Spleen (tissue), 7 donors: ENCODE results near the gene TSHZ2.

Experiments
- CTCF ChIP-seq, 11 experiments: fragments of 200-600 bp in 7 of 11; fragments of 450-650 bp in 4 of 11; sonication (generic) in 4 of 11; IDR thresholded peaks in 8 of 11; conservative IDR thresholded peaks in 3 of 11; 1 replicate in 7 of 11; 2 replicates in 4 of 11; pipeline versions ENCODE4 v1.4.0 to v1.8.0; 2016 to 2021; ENCODE audit warnings: antibody characterized with exemption in 11 of 11, inconsistent platforms in 4 of 11, mild to moderate bottlenecking in 1 of 11
- POLR2A ChIP-seq, 3 donors: fragments of 450-650 bp; IDR thresholded peaks; one replicate each; pipeline ENCODE4 v1.5.1; 2017; ENCODE audit warnings: antibody characterized with exemption in 3 of 3, mild to moderate bottlenecking in 1 of 3
- POLR2AphosphoS5 ChIP-seq, 3 donors: sonication (generic); formaldehyde crosslinking; IDR thresholded peaks; one replicate each; pipeline ENCODE4 v1.5.1; 2017; ENCODE audit warnings: antibody characterized with exemption in 3 of 3
- donor health status: DM: no; HTN: no; CAD: no; lungs with moderate emphysema.
- donor health status: DM: no; HTN: no; CAD: no.
- donor health status: DM: no; HTN: no; CAD: no.

GRCh38 chr20:53419693-53420460 lies 447.7 kb downstream of the TSHZ2 start:
- TF ChIP-seq CTCF (IDR thresholded peaks at IDR 0.05 in 8 of 11, conservative IDR thresholded peaks at IDR 0.05 in 3 of 11) = no peak
- TF ChIP-seq POLR2AphosphoS5 (IDR thresholded peaks at IDR 0.05) = no peak
- no peak for TF ChIP-seq POLR2A (IDR thresholded peaks at IDR 0.05)
